Suprapubic skin (tissue), 4 donors: ENCODE results near the gene SHROOM3.

Experiments used
- EP300 ChIP-seq: sonication (generic); formaldehyde crosslinking; IDR thresholded peaks from one replicate; pipeline ENCODE4 v1.6.1; 2017; ENCODE audit warnings: antibody characterized with exemption
- POLR2A ChIP-seq, 2 donors: fragments of 450-650 bp; IDR thresholded peaks; one replicate each; pipeline ENCODE4 v1.6.1; 2017; ENCODE audit warnings: antibody characterized with exemption in 2 of 2, mild to moderate bottlenecking in 2 of 2, moderate library complexity in 2 of 2
- POLR2AphosphoS5 ChIP-seq, 3 donors: sonication (generic); formaldehyde crosslinking; IDR thresholded peaks; one replicate each; pipeline ENCODE4 v1.6.1; 2017; ENCODE audit warnings: antibody characterized with exemption in 3 of 3
- TF ChIP-seq, protein P1 (sequence below), 2 donors: fragments of 200-600 bp in 1 of 2; fragments of 450-650 bp in 1 of 2; sonication (generic) in 1 of 2; IDR thresholded peaks; one replicate each; pipeline ENCODE4 v1.5.1; 2016 to 2019; ENCODE audit warnings: antibody characterized with exemption in 2 of 2, mild to moderate bottlenecking in 1 of 2, moderate library complexity in 1 of 2

DNA sequence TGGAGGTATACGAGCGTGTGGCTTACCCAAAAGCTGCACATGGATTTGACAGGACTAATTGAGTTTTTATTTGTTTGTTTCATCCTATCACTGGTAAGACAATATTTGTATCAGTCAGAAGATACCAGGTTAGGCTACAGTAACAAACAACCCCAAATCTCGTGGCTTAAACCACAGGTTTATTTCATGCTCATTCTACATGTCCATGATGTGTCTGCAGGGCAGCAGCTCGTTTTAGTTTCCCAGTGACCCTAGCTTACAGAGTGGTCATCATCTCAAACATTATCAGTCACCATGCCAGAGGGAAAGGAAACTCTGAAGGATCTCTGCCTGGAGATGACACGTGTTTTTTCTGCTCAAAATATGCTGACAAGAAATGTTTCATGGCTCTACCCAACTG lies 108.3 kb downstream of the SHROOM3 start:
- TF ChIP-seq POLR2AphosphoS5 (IDR thresholded peaks at IDR 0.05) (no peak), POLR2A (IDR thresholded peaks at IDR 0.05) (no peak), EP300 (no peak)
- TF ChIP-seq, protein P1, sequence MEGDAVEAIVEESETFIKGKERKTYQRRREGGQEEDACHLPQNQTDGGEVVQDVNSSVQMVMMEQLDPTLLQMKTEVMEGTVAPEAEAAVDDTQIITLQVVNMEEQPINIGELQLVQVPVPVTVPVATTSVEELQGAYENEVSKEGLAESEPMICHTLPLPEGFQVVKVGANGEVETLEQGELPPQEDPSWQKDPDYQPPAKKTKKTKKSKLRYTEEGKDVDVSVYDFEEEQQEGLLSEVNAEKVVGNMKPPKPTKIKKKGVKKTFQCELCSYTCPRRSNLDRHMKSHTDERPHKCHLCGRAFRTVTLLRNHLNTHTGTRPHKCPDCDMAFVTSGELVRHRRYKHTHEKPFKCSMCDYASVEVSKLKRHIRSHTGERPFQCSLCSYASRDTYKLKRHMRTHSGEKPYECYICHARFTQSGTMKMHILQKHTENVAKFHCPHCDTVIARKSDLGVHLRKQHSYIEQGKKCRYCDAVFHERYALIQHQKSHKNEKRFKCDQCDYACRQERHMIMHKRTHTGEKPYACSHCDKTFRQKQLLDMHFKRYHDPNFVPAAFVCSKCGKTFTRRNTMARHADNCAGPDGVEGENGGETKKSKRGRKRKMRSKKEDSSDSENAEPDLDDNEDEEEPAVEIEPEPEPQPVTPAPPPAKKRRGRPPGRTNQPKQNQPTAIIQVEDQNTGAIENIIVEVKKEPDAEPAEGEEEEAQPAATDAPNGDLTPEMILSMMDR (IDR thresholded peaks at IDR 0.05) = no peak
